ENCODE data around the gene SCNN1A. TPM values are rescaled to one million over a fixed set of nuclear protein-coding genes. Genes with fewer than 3 reads are reported as not detected.
A peak's percentile ranks its signal among the peaks of the same experiment; 100 is the strongest.

Gene SCNN1A
- total RNA-seq, 1 experiment from 2014 or later: 2.9 TPM

DNA sequence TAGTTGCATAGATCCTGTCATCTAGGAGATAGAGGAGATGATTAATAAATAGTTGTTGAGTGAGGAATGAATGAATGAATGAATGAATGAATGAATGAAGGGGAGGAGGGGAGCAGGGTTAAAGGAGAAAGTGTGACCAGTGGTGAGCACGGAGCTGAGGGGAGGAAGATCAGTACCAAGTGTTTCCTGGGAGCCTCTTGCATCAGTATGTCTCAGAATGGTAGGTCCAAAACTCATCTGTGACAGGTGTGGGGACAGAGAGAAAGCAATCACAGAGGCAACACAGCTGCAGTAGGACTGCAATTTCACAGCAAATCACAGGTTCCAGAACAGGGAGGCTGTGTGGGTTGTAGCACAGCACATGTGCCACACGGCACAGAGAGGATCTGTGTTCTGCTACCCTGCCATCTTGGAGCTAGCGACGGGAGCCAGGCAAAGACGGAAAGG lies 19.0 kb downstream of the SCNN1A start:
- DNase-seq (no peak), ATAC-seq (no peak)
- H3K4me2 ChIP-seq (ENCODE audit: low read length): no peak overlapping the region
- H3F3A ChIP-seq (ENCODE audit: low read length, unreplicated experiment): no peaks in the 10 kb centered on the region
- BruUV-seq (replicated peaks): no TSS peak
- no peaks in the 10 kb centered on the region for H3K36me3 ChIP-seq (ENCODE audit: low read depth, low read length)
- ChIA-PET POLR2A (ENCODE audit: unreplicated experiment) (interaction anchor here (0.6 to 0.7 kb wide), 2 partner anchors 11 to 114 kb away, joined by 3 read pairs; partner anchors contain the start of gene VAMP1), CTCF (no interaction called here)
- H3K9me3 ChIP-seq (ENCODE audit: low read length): no peaks in the 10 kb centered on the region
- H3K9ac ChIP-seq (ENCODE audit: low read length): no peak overlapping the region
- no peaks in the 10 kb centered on the region for H3K79me2 ChIP-seq (ENCODE audit: low read length)
- H3K4me3 ChIP-seq (ENCODE audit: low read length): no peak overlapping the region
- TF ChIP-seq EZH2 (IDR thresholded peaks at IDR 0.05; ENCODE audit: low read length, unreplicated experiment): no peak
- no peak overlapping the region for H2AFZ ChIP-seq (ENCODE audit: low read length)
- no peak overlapping the region for H3K27ac ChIP-seq (ENCODE audit: low read length)
- intact Hi-C loops (cut with micrococcal nuclease): no loop called here
- no peaks in the 10 kb centered on the region for H3K9me2 ChIP-seq (replicated peaks; ENCODE audit: low read length)
- H3K27me3 ChIP-seq (ENCODE audit: low read length): no peaks in the 10 kb centered on the region
- peaks cover 13% of the 10 kb centered on the region for H3K4me1 ChIP-seq (ENCODE audit: insufficient read depth, low read length)
- H4K20me1 ChIP-seq (ENCODE audit: low read length): no peaks in the 10 kb centered on the region

DNA sequence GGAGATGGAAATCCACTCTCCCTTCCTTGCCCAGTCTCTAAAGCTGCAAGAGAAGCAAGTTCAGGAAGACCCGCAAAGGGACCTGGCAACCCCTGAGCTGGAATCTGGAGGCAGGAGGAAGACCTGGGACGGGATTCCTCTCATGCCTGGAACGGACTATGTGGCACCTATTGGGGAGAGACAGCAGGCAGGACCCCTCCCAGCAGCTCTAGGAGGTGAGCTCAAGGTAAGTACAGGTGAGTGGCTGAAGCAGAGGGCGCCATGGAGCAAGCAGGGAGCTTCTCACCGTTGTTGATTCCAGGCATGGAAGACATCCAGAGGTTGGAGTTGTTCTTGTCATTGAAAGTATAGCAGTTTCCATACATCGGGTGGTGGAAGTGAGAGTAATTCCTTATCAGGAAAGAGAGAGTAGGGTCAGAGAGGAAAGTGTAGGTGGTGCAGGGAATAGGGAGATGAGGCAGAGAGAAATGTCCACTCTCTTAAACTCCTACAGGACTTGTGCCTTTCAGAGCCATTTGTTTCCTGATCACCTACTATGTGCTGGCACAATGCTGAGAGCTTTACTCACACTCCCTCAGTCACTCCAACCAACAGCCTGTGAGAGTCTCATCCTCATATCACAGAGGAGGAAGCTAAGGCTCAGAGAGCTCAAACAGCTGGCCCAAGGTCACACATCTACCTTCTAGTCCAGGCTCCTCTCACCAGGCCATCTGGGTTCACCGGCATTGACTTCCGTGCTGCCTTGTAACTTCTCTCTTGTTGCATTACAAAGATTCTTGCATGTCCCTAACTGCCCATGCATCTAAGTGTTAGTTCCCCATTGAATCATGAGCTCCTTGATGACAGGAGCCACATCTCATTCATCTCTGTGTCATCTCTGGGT lies 19.6 kb downstream of the SCNN1A start:
- no peak overlapping the region for H3K9ac ChIP-seq (ENCODE audit: low read length)
- no peak overlapping the region for H3K4me3 ChIP-seq (ENCODE audit: low read length)
- ChIA-PET POLR2A (ENCODE audit: unreplicated experiment) (interaction anchor here (0.6 to 0.7 kb wide), 2 partner anchors 10 to 115 kb away, joined by 3 read pairs; partner anchors contain the start of gene VAMP1), CTCF (no interaction called here)
- no peaks in the 10 kb centered on the region for H3K79me2 ChIP-seq (ENCODE audit: low read length)
- H3K4me1 ChIP-seq (ENCODE audit: insufficient read depth, low read length): peaks cover 6% of the 10 kb centered on the region; the same call in 1 of the 2 replicates
- no peaks in the 10 kb centered on the region for H3K27me3 ChIP-seq (ENCODE audit: low read length)
- no peaks in the 10 kb centered on the region for H3K9me2 ChIP-seq (replicated peaks; ENCODE audit: low read length)
- no peak overlapping the region for H3K27ac ChIP-seq (ENCODE audit: low read length)
- DNase-seq: no peak
- BruUV-seq (replicated peaks): no TSS peak
- no peak for ATAC-seq
- intact Hi-C loops (cut with micrococcal nuclease): no loop called here
- no peaks in the 10 kb centered on the region for H3K36me3 ChIP-seq (ENCODE audit: low read depth, low read length)
- no peak overlapping the region for H3K4me2 ChIP-seq (ENCODE audit: low read length)
- H3K9me3 ChIP-seq (ENCODE audit: low read length): no peaks in the 10 kb centered on the region
- H4K20me1 ChIP-seq (ENCODE audit: low read length): no peaks in the 10 kb centered on the region
- H3F3A ChIP-seq (ENCODE audit: low read length, unreplicated experiment): no peaks in the 10 kb centered on the region
- no peak overlapping the region for H2AFZ ChIP-seq (ENCODE audit: low read length)
- TF ChIP-seq, protein P1, sequence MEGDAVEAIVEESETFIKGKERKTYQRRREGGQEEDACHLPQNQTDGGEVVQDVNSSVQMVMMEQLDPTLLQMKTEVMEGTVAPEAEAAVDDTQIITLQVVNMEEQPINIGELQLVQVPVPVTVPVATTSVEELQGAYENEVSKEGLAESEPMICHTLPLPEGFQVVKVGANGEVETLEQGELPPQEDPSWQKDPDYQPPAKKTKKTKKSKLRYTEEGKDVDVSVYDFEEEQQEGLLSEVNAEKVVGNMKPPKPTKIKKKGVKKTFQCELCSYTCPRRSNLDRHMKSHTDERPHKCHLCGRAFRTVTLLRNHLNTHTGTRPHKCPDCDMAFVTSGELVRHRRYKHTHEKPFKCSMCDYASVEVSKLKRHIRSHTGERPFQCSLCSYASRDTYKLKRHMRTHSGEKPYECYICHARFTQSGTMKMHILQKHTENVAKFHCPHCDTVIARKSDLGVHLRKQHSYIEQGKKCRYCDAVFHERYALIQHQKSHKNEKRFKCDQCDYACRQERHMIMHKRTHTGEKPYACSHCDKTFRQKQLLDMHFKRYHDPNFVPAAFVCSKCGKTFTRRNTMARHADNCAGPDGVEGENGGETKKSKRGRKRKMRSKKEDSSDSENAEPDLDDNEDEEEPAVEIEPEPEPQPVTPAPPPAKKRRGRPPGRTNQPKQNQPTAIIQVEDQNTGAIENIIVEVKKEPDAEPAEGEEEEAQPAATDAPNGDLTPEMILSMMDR (conservative IDR thresholded peaks at IDR 0.05; ENCODE audit: low read depth, low read length): peak; percentile 17; the same call in 1 of the 2 replicates
- no peak for TF ChIP-seq EZH2phosphoT487 (IDR thresholded peaks at IDR 0.05; ENCODE audit: borderline replicate concordance, low read length)

DNA sequence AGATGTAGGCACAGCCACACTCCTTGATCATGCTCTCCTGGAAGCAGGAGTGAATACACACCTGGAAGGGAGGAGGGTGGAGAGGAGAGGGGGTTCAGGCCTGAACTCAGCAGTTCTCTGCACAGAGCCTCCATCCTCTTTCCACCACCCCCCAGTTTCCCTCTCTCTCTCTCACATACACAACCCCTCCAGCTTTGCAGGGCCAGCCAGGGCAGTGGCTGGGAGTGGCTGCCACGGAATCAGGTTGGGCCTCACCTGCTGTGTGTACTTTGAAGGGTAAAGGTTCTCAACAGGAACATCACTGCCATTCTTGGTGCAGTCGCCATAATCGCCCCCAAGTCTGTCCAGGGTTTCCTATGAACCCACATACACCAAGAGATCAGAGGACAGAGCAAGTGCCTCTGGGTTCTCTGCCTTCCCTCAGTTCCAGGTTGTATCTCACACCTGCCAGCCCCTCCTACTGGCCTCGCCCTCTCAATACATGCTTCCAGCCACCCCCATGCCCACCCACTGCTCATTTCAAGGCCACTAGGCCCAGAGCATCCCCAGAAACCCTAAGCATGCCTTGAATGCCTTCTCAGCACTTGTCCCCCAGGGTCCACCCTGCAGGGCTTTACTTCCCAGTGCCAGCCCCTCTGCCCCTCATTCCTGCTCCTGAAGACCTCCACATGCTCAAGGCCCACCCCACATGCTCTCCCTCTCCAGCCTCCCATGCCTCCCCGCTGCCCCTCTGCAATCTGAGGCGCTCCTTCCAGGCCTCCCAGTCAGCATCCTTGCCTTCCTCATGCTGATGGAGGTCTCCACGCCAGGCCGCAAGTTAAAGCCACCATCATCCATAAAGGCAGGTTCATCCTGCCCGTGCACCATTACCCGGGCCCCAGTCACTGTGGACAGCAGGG lies 20.6 kb downstream of the SCNN1A start:
- no peak overlapping the region for H3K4me3 ChIP-seq (ENCODE audit: low read length)
- TF ChIP-seq EZH2 (IDR thresholded peaks at IDR 0.05; ENCODE audit: low read length, unreplicated experiment): no peak
- TF ChIP-seq, protein P1 (conservative IDR thresholded peaks at IDR 0.05; ENCODE audit: low read depth, low read length): no peak
- BruUV-seq (replicated peaks): no TSS peak
- no peaks in the 10 kb centered on the region for H3K27me3 ChIP-seq (ENCODE audit: low read length)
- intact Hi-C loops (cut with micrococcal nuclease): no loop called here
- no peaks in the 10 kb centered on the region for H3K36me3 ChIP-seq (ENCODE audit: low read depth, low read length)
- no peak overlapping the region for H3K27ac ChIP-seq (ENCODE audit: low read length)
- CTCF ChIA-PET: no interaction called here
- no peaks in the 10 kb centered on the region for H4K20me1 ChIP-seq (ENCODE audit: low read length)
- H3K9ac ChIP-seq (ENCODE audit: low read length): no peak overlapping the region
- no peaks in the 10 kb centered on the region for H3F3A ChIP-seq (ENCODE audit: low read length, unreplicated experiment)
- no peaks in the 10 kb centered on the region for H3K9me2 ChIP-seq (replicated peaks; ENCODE audit: low read length)
- H3K4me2 ChIP-seq (ENCODE audit: low read length): no peak overlapping the region
- no peaks in the 10 kb centered on the region for H3K9me3 ChIP-seq (ENCODE audit: low read length)
- ATAC-seq: no peak
- H2AFZ ChIP-seq (ENCODE audit: low read length): no peak overlapping the region
- H3K4me1 ChIP-seq (ENCODE audit: insufficient read depth, low read length): no peaks in the 10 kb centered on the region
- no peaks in the 10 kb centered on the region for H3K79me2 ChIP-seq (ENCODE audit: low read length)
- POLR2A ChIA-PET (ENCODE audit: unreplicated experiment): no interaction called here
- DNase-seq: no peak

Data from PC-3 (cell line).